Stimulated activated CD8-positive, alpha-beta memory T cell treated with anti-CD3 and anti-CD28 coated beads, Interleukin-12 subunit alpha, Interleukin-12 subunit beta, amount 100 ng/mL, for 24 hours (primary cell): ENCODE data around the gene RALGPS1.

Experiments used
- DNase-seq: peaks from one replicate; pipeline ENCODE4 v3.0.0-alpha.2; 2020; ENCODE audit errors: extremely low read depth

Gene RALGPS1

DNA sequence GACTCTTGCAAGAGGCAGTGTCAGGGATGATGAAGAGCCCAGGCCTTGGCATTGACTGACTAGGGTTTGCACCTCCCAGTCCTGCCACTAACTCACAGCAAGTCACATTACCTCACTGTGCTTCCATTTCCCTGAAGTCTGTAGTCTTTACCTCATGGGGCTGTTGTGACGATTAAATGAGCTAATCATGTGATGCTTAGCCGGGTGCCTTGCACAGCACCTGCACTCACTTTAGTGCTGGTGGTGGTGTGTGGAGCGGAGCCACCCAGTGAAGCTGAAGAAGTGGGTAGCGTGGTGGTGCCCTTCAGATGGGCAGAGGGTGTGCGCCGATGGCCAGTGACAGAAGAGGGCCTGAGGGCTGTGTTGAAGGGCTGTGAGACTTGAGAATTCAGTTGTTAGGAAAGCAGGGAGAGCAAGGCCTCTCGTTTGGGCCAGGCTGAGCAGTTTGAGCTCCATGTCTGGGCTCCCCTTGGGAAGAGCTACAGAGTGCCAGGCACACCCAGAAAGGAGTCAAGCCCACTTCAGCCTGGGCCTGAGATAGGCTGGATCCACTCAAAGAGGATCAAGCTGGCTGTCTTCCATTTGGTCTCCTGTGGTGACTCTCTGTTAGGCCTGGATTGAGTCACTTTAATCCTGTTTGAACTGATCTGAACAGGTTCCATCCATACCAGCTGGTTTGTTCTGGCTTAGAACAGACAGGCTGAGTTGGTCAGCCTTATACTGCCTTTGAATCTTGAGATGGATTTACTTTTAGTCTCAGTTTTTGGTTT is 42.5 kb downstream of the RALGPS1 start:
- no peak for DNase-seq

- DNase-seq, result no peak
These were observed 43.1 kb downstream of the RALGPS1 start for GRCh38 chr9:126957687-126958053.

DNA sequence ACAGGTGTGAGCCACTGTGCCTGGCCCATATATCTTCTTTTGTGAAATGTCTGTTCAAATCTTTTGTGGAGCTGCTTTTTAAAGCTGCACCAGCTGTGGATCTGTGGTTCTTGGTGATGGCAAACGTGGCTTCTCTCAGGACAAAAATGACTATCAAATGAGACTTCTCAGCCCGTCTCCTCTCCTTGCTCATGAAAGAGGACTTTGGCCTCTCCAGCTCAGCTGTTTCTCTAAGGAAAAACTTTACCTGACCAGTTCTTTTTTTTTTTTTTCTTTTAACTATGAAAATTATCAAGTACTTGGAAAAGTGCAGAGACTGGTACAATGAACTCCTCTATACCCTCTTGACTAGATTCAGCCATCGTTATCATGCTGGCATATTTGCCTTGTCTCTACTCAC is 44.8 kb downstream of the RALGPS1 start:
- no peak for DNase-seq

GRCh38 chr9:126959917-126960316 is 45.3 kb downstream of the RALGPS1 start:
- no peak for DNase-seq

- no peak for DNase-seq
These were observed 47.8 kb downstream of the RALGPS1 start for GRCh38 chr9:126962336-126962735.

GRCh38 chr9:126965077-126965476 is 50.5 kb downstream of the RALGPS1 start:
- DNase-seq, result no peak

DNA sequence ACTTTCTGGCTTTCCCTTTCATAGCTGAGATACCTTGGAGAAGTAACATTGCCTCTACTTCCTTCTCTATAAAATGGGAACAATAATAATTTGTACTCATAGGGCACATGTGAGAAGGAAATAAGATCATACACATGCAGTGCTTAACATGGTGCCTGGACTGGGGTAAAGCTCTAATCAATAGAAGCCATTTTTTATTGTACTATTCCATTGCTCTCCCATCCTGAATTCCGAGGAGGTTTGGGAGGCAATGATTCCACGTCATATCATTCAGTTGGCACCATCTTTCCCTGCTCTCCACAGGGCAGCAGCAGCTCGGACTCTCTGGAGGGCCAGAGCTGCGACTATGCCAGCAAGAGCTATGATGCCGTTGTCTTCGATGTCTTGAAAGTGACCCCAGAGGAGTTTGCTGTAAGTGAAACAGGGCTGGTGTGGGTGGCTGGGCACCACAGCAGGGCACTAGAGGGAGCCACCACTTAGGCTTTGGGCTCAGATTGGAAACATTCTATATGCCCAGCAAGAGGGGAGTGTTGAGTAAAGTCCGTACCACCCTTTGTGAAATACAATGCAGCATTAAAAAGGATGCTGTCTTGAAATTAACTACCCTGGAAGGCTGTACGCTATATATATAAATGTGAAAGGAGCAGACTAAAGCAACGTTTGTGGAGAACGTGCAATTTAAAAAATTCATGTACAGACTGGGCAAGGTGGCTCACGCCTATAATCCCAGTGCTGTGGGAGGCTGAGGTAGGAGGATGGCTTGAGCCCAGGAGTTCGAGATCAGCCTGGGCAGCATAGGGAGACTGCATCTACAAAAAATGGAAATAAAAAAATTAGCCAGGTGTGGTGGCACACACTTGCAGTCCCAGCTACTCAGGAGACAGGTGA is 51.2 kb downstream of the RALGPS1 start:
- peak; percentile 9 for DNase-seq

DNA sequence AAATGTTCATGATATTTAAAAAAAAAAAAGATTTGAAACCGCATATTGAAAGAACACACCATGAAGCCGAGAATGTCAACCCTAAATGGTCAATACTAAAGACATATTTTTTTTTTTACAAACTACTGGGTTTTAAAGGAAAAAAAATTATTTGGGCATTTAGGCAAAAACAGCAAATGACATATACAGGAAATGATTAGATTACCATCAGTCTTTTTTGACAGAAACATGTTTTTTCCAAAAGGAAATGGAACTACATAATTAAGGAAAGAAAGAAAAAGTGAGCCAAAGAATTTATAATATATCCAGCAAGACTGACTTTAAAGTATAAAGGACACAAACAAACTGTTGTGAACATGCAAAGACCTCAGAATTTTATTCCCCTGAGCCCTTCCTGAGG is 56.7 kb downstream of the RALGPS1 start:
- DNase-seq, result no peak

DNA sequence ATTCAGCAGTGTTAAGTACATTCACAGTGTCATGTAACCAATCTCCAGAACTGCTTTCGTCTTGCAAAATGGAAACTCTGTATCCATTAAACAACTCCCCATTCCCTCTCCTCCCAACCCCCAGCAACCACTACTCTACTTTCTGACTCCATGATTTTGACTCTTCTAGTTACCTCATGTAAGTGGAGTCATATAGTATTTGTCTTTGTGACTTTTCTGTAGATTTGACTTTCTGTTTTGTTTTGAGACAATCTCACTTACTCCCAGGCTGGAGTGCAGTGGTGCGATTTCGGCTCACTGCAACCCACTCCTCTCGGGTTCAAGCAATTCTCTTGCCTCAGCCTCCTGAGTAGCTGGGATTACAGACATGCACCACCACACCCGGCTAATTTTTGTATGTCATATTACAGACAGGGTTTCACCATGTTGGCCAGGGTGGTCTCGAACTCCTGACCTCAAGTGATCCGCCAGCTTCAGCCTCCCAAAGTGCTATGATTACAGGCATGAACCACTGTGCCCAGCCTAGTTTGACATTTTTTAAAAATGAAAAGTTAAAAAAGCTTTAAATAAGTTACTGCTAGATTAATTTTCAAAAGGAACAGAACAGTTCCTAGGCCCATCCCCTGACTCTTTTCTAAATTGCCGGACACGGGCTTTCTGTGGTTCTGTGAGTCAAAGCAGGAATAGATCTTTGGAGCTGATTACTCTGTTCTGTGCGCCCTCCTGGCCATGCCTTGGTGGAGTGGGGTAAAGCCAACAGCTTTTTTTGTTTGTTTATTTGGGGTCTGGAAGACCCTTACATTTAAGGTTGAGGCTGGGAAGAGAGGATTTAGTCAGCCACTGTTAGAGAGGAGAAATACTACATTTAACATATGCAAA is 59.3 kb downstream of the RALGPS1 start:
- no peak for DNase-seq

- DNase-seq, result no peak
These were observed 60.0 kb downstream of the RALGPS1 start for GRCh38 chr9:126974594-126974993.

- DNase-seq, result no peak
These were observed 61.0 kb downstream of the RALGPS1 start for GRCh38 chr9:126975327-126976220.

- no peak for DNase-seq
These were observed 64.9 kb downstream of the RALGPS1 start for GRCh38 chr9:126979461-126979860.

- no peak for DNase-seq
These were observed 65.6 kb downstream of the RALGPS1 start for GRCh38 chr9:126980231-126980630.

DNA sequence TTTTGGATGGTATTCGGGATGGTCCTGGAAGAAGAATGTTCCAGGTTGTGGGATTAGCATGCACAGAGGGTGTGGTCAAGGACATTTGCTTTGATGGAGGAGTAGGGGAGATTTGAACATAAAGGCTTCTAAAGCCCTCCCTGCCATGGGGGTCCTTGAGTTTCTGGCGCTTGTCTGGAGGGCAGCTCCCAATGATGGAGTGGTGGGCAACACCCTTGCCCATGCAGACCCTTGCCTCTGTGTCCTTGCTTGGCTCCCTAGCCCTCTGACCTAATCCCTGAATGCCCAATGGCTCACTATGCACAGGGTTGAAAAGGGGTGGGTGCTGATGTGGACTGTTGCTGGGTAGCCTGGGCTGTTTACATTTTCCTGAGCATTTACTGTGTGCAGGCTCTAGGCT is 66.6 kb downstream of the RALGPS1 start:
- DNase-seq, result no peak

DNA sequence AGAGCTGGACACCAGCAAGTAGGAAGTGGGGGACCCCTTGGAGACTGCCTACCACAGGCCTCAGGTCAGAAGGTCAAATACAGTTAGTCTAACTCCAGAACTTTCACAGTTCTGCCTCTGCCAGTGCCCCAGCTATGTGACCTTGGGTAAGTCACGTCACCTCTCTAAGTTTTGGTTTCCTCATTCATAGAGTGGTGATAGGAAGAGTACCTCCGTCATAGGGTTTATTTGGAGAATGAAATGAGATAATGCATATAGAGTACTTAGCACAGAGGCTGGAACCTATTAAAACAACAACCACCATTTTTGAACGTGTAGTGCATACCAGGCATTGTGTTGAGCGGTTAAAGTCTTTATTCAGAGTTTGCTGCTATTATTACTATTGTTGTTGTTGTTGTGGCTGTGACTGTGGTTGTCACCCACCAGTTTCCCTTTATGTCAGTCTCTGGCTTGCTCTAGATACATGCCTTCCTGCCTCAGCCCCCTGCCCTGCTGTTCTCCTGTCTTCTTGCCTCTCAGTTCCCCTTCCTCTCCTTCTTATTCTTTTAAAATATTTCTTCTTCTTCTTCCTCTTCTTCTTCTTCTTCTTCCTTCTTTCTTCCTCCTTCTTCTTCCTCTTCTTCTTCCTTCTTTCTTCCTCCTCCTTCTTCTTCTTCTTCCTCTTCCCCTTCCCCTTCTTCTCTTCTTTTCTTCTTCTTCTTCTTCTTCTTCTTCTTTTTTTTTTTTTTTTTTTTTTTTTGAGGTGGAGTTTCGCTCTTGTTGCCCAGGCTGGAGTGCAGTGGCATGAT is 67.8 kb downstream of the RALGPS1 start:
- DNase-seq, result no peak

GRCh38 chr9:126983767-126984166 is 69.2 kb downstream of the RALGPS1 start:
- no peak for DNase-seq

- DNase-seq, result no peak
These were observed 70.4 kb downstream of the RALGPS1 start for GRCh38 chr9:126984969-126985368.

- peak; percentile 51 for DNase-seq
These were observed 71.4 kb downstream of the RALGPS1 start for GRCh38 chr9:126985870-126986498.

- DNase-seq, result no peak
These were observed 71.9 kb downstream of the RALGPS1 start for GRCh38 chr9:126986506-126986951.

GRCh38 chr9:126988857-126989256 is 74.3 kb downstream of the RALGPS1 start:
- no peak for DNase-seq
